Suprapubic skin (tissue), 4 donors: Measurements from ENCODE around the gene CENPO. TPM values are rescaled to one million over a fixed set of nuclear protein-coding genes. Genes with fewer than 3 reads are reported as not detected.

Experiments
- DNase-seq, 2 donors: peaks; one replicate each; pipeline ENCODE4 v3.0.0-alpha.2; 2019; ENCODE audit warnings: low spot score in 2 of 2
- H3K27ac ChIP-seq: fragments of 200-600 bp; sonication (generic); one replicate; pipeline ENCODE4 v1.5.1; 2019
- H3K27me3 ChIP-seq: fragments of 200-600 bp; sonication (generic); one replicate; pipeline ENCODE4 v1.5.1; 2019
- H3K36me3 ChIP-seq: fragments of 200-600 bp; sonication (generic); one replicate; pipeline ENCODE4 v1.5.1; 2019
- H3K4me1 ChIP-seq: fragments of 200-600 bp; sonication (generic); one replicate; pipeline ENCODE4 v1.5.1; 2019
- H3K4me3 ChIP-seq: fragments of 200-600 bp; sonication (generic); one replicate; pipeline ENCODE4 v1.5.1; 2019; ENCODE audit warnings: mild to moderate bottlenecking
- H3K9me3 ChIP-seq: fragments of 200-600 bp; sonication (generic); one replicate; pipeline ENCODE4 v1.5.1; 2019
- CTCF ChIP-seq, 2 donors: fragments of 200-600 bp in 1 of 2; fragments of 450-650 bp in 1 of 2; sonication (generic) in 1 of 2; IDR thresholded peaks; one replicate each; pipeline ENCODE4 v1.5.1; 2016 to 2019; ENCODE audit warnings: antibody characterized with exemption in 2 of 2, mild to moderate bottlenecking in 1 of 2, moderate library complexity in 1 of 2
- EP300 ChIP-seq: sonication (generic); formaldehyde crosslinking; IDR thresholded peaks from one replicate; pipeline ENCODE4 v1.6.1; 2017; ENCODE audit warnings: antibody characterized with exemption
- POLR2A ChIP-seq, 2 donors: fragments of 450-650 bp; IDR thresholded peaks; one replicate each; pipeline ENCODE4 v1.6.1; 2017; ENCODE audit warnings: antibody characterized with exemption in 2 of 2, mild to moderate bottlenecking in 2 of 2, moderate library complexity in 2 of 2
- POLR2AphosphoS5 ChIP-seq, 3 donors: sonication (generic); formaldehyde crosslinking; IDR thresholded peaks; one replicate each; pipeline ENCODE4 v1.6.1; 2017; ENCODE audit warnings: antibody characterized with exemption in 3 of 3
- WGBS: methylation state at CpG from one replicate; pipeline ENCODE4 v1.1.5; 2018; 5-methylcytosine and 5-hydroxymethylcytosine counted together
- total RNA-seq, 4 donors: library from RNA; depleted of rRNA; stranded (reverse); fragments of >200 nt; gene quantifications; one replicate each; pipeline ENCODE4 v1.1.0, GENCODE V29; 2016

CENPO gene
- total RNA-seq, 4 donors from 2014 or later: 3.5 to 12.2 (median 7.7) TPM

- 89% methylated on average over 5 of the region's 5 CpGs for WGBS
- H3K27me3 ChIP-seq: no peaks in the 10 kb centered on the region
- peaks cover 9% of the 10 kb centered on the region for H3K36me3 ChIP-seq
- H3K4me3 ChIP-seq: no peak overlapping the region
- no peak overlapping the region for H3K27ac ChIP-seq
- H3K9me3 ChIP-seq: no peaks in the 10 kb centered on the region
- TF ChIP-seq EP300 (no peak), CTCF (IDR thresholded peaks at IDR 0.05) (no peak), POLR2A (IDR thresholded peaks at IDR 0.05) (no peak), POLR2AphosphoS5 (IDR thresholded peaks at IDR 0.05) (no peak)
- no peak for DNase-seq
- peaks cover 17% of the 10 kb centered on the region for H3K4me1 ChIP-seq
Observed at GRCh38 chr2:24870440-24870839, 77.2 kb downstream of the CENPO start.

GRCh38 chr2:24870891-24871705 is 77.9 kb downstream of the CENPO start:
- H3K27ac ChIP-seq: no peak overlapping the region
- H3K27me3 ChIP-seq: no peaks in the 10 kb centered on the region
- TF ChIP-seq POLR2AphosphoS5 (IDR thresholded peaks at IDR 0.05) (no peak), EP300 (no peak), CTCF (IDR thresholded peaks at IDR 0.05) (no peak), POLR2A (IDR thresholded peaks at IDR 0.05) (no peak)
- no peak for DNase-seq
- peaks cover 20% of the 10 kb centered on the region for H3K4me1 ChIP-seq
- H3K4me3 ChIP-seq: no peak overlapping the region
- H3K36me3 ChIP-seq: peaks cover 9% of the 10 kb centered on the region
- 91% methylated on average over 16 of the region's 16 CpGs for WGBS
- no peaks in the 10 kb centered on the region for H3K9me3 ChIP-seq

GRCh38 chr2:24871852-24872333 is 78.7 kb downstream of the CENPO start:
- peaks cover 9% of the 10 kb centered on the region for H3K36me3 ChIP-seq
- no peak overlapping the region for H3K27ac ChIP-seq
- TF ChIP-seq CTCF (IDR thresholded peaks at IDR 0.05): no peak
- no peak for TF ChIP-seq EP300
- no peak for TF ChIP-seq POLR2AphosphoS5 (IDR thresholded peaks at IDR 0.05)
- no peaks in the 10 kb centered on the region for H3K27me3 ChIP-seq
- peaks cover 20% of the 10 kb centered on the region for H3K4me1 ChIP-seq
- no peak overlapping the region for H3K4me3 ChIP-seq
- DNase-seq: no peak
- H3K9me3 ChIP-seq: no peaks in the 10 kb centered on the region
- 76% methylated on average over 12 of the region's 12 CpGs for WGBS

Other genes starting within 250 kb of the CENPO start
- 10 to 100 TPM; 22.9 to 53.3 (median 31.6) TPM for gene PTRHD1, start within 50 bp of the CENPO start, total RNA-seq
- gene ADCY3, start 126.8 kb downstream of the CENPO start, total RNA-seq: 100 to 1,000 TPM in 1 of 4 donors, 10 to 100 TPM in 3; 45.2 to 108 (median 66.9) TPM
- gene DNAJC27, start 178.5 kb downstream of the CENPO start, total RNA-seq: 1 to 10 TPM; 3.1 to 6.4 (median 4.3) TPM
- 1 to 10 TPM in 3 of 4 donors, under 1 TPM in 1; 0.79 to 1.5 (median 1.2) TPM for gene EFR3B, start 248.7 kb downstream of the CENPO start, total RNA-seq